Fibroblast of peridontal ligament (primary cell): ENCODE results near the gene MAMLD1.

ENCODE experiments used
- DNase-seq: peaks from one replicate; pipeline ENCODE4 v3.0.0-alpha.2; 2010; ENCODE audit errors: extremely low read depth

The MAMLD1 gene

GRCh38 chrX:150405576-150405975, 42.5 kb downstream of the MAMLD1 start:
- DNase-seq: no peak

DNA sequence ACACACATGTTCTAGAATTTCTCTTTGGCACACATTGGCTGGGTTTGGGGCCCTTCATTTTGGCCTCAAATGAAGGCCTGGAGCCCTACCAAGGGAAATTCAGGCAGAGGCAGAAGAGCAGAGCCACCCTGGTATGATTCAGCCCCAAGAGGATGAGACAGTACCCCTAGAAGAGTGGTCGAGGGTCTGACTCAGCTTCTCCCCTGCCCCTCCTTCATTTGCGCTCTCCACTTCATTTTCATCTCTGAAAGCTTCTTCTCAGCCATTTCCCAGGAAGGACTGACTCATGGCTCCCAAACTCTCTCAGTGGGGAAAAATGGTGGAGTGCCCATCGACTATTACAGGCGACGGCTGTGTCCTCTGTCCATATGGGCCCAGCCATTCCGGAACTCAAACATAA, 43.5 kb downstream of the MAMLD1 start:
- no peak for DNase-seq

- DNase-seq: no peak
Measured at GRCh38 chrX:150408007-150408406, 44.9 kb downstream of the MAMLD1 start.

DNA sequence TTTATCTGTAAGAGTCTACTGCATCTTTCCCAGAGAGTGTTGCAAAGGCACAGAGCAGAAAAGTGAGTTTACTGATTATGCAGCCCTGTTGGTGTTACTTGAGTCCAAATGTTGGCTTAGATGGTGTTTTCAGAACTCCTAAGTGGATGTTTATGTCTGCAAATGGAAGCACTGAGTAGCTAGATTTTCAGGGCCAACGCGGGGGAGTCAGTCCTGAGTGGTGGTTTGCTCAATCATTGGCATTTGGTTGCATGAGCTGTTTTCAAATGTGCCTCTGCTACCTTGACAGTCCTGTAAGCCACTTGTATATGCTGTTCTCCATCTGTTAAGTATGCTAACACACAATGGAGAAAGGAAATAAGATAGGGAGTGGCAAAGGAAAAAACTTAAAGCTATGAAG, 45.4 kb downstream of the MAMLD1 start:
- DNase-seq: peak; percentile 34

DNA sequence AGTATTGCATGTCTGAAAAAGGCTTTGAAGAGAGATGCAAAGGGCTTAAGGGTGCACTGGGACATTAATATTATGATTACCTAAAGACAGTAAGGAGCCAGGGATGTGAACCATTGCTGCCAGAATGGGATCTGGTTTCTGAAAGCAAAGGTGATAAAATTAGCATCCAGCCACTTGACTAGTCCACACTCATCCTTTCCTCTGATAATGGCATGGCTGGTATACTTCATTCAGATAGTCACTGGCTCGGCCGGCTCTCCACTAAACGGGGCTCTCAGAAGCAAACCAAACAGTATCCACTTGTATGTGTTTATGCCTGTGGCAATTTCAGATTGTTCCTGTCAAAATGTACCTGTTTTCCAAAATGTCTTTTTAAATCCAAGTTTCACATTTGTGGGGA, 46.4 kb downstream of the MAMLD1 start:
- no peak for DNase-seq

GRCh38 chrX:150409964-150410363, 46.8 kb downstream of the MAMLD1 start:
- no peak for DNase-seq

DNA sequence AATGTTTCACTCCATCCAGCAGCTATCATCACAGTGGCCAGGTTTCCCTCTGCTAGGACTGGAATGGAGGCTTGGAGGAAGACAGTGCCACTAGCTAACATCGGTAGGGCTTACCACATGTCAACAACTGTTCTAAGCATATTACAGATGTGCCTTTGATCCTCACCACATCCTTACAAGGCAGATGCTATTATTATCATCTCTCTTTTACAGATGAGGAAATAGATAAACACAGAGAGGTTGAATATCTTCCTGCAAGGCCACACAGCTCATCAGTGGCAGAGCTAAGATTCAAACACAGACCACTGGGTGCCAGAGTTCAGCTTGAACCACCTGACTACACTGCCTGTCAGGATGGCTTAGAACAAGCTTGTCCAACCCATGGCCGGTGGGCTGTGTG, 47.4 kb downstream of the MAMLD1 start:
- no peak for DNase-seq

- no peak for DNase-seq
Measured at GRCh38 chrX:150411656-150412055, 48.5 kb downstream of the MAMLD1 start.

DNA sequence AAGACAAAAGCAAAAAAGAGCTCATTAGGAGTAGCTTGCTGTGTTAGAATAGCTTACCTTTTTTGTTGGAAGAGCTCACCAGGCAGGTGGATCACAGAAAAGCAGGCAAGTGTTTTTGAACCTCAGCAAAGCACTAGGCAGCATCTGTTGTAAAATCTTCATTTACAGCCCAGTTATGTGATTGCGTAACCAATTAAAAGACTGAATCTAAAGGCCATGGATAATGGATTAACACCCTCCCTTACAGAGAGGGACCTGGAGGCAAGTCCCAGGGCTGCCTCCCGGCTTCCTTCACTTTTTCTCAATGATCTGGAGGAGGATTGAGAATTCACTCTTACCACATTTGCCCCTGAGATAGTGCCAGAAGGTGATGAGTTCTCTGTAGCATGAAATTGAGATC, 51.1 kb downstream of the MAMLD1 start:
- DNase-seq: no peak

- no peak for DNase-seq
Measured at GRCh38 chrX:150416469-150416868, 53.4 kb downstream of the MAMLD1 start.

DNA sequence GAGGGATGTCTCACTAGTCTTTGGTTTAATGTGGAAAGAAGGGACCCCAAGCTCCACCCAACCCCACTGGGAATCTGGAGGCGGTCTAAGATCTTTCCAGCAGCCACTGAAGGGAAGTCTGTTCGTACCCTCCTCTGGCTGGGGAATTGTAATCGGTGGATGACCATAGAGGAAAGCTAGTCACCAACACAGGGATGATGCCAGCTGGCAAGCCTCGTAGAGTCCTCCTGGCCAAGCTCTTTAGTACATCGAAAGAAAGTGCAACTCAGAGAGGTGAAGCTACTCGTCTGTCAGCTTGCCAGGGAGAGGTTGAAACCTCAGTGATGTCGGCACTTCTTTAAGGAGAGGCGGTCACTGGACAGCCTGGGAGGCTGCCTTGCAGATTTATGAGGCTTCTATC, 58.7 kb downstream of the MAMLD1 start:
- DNase-seq: no peak

DNA sequence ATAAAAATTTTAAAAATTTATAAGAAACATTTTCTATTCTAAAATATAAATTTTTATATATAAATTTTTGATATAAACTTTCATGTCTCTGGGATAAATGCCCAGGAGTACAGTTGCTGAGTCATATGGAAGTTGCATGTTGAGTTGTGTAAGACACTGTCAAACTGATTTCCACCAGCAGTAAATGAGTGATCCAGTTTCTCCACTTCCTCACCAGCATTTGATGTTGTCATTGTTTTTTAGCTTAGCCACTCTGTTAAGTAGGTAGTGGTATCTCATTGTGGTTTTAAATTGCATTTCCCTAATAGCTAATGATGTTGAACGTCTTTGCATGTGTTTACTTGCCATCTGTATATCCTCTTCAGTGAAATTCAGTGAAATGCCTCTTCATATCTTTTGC, 66.5 kb downstream of the MAMLD1 start:
- DNase-seq: peak; percentile 81

- no peak for DNase-seq
Measured at GRCh38 chrX:150436195-150436594, 73.1 kb downstream of the MAMLD1 start.

- peak; percentile 63 for DNase-seq
Measured at GRCh38 chrX:150438165-150438564, 75.0 kb downstream of the MAMLD1 start.

DNA sequence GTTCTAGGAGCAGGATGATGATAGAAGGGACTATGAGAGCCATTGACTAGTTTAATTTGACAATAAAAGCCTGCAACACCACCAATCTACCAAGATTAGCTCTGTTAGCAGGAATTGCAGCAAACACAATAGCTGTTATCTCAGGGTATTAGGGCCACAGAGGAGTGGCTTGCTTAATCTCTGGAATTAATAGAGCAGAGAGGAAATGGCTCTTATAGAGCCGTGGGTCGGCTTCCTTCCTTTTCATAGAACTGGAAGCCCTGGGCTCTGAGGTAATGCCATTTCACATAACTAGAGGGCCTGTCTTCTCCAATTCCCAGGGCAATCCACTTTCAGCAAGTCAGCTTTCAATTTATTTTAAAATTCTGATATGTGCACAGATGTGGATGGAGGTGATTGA, 83.0 kb downstream of the MAMLD1 start:
- no peak for DNase-seq

DNA sequence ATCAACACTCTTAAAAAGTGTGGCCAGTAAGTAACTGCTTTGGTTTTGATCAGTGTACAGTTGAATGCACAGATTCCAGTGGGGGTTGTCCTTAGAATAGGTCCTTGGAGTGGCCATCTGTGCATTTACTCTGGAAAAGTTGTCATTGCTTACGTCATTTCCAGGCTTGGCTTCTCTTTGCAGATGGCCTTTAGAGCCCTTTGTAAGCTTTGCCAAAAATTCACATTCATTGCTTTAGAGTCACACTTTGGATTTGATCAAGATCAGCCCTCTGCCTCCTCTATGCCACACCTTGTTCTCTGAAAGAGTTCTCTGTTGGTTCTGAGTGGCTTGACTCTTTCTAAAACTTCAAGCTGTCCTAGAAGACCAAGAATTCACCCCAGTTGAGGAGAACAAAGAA, 83.9 kb downstream of the MAMLD1 start:
- peak; percentile 2 for DNase-seq

DNA sequence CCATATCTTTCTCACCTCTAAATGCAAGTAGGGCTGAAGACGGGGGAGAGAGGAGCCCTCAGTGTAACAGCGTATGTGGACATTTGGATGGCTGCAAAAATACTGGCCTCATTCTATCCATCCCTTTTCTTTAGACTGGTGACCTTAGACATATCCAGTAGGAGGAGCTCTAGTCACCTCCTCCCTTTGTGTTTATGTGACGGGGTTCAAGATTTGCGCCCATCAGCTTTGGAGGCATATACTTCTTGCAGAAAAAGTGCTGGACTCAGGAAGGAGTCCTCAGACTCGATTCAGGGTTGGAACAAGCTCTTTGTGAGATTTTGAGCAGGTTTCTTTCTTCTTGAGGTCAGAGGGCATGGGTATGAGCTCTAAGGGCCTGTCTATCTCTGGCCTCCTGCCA, 86.2 kb downstream of the MAMLD1 start:
- DNase-seq: no peak

DNA sequence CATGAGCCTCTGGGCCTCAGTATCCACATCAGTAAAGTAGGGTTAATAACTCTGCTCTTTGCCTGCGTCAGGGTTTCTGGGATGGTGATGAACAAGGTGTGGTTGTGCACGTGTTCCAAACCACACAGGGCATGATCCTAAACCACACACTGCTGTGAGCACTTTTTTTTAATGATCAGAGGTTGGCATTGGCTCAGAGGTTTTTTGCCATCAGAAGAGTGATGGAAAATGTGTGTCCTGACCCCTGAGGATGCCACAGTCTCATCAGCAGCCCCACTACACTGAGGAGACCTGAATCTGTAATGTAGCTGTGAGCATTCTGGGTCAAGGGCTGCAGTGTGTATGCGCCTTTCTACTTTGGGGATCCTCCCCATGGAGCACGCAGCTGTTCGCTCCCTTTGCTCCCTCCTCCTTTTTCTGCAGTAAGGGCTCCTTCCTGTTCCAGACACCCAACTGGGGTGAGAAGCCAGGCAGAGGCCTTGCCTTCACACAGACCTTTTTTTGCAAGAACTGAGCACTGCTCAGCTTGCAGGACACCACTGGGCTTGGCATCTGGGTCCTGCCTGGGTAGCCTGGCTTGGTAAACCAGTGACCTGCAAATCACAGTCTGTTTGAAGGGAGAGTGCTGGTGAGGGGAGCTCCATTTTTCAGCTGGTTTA, 87.5 kb downstream of the MAMLD1 start:
- no peak for DNase-seq

DNA sequence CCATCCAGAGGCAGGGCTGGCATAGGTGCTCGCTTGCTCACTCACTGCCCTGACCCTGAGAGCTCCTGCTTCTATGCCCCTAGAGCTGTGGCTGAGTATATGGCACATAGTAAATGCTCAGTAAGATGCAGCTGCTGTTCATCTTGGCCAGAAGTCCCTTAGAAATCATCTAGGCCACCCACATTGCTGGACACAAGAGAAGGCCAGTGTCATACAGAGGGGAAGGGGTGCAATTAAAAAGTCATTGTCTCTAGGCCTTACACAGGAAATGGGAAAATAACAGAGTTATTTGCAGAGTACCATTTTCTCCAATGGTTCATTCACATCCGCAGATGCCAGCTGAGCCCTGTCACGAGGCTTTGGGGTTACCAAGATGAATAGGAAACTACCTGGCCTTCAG, 88.8 kb downstream of the MAMLD1 start:
- DNase-seq: no peak

DNA sequence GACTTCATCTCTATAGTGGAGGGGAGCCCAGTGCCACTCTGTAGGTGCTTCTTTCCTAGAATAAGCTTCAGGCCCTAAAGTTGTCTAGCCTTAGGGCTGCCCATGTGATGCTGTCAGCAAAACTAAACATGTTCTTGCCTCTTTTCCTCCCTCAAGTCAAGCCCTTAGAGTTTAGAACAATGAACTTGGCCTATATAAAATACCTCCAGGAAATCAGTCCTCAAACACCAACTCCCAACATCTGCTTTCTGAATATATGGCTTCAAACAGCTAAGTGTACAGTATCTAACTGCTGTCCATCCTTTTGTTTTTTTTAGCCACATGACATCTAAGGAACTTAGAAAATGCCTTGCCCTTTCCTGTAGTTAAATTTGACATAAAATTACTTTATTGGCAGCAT, 91.0 kb downstream of the MAMLD1 start:
- DNase-seq: no peak

GRCh38 chrX:150454508-150455214, 91.5 kb downstream of the MAMLD1 start:
- no peak for DNase-seq

DNA sequence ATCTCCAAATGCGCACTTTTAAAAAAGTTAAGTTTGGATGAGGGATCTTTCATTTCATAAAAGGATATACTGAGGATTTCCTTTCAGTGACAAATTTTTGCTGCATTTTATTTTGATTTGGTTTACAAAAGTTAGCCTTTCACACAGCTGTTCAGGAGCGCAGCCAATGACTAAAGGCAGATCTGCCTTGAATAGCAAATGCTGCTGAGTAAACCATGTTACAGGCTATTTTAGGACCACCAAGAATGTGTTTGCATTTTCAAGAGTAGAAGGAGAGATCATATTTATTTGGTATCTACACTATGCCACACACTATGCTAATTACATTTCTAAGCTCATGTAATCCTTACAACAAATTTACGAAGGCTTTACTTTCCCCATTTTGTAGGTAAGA, 92.1 kb downstream of the MAMLD1 start:
- DNase-seq: peak; percentile 46

DNA sequence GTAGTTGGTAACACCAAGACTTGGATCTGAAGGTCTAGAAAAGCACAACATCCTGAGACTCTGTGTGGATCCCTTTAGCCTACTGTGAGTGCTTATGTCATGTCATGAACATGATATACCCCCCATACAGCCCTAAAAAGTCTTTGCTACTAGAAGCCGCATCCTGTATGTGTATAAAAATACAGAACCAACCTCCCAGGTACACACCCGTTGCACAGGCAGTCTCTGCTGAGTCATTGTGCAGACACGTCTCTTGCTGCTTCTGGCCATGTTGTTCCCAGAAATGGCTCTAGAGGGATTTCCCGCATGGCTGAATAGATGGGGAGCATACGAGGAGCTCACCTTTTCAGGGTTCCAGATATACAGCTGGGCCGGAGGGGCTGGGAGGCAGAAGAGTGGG, 93.3 kb downstream of the MAMLD1 start:
- no peak for DNase-seq

DNA sequence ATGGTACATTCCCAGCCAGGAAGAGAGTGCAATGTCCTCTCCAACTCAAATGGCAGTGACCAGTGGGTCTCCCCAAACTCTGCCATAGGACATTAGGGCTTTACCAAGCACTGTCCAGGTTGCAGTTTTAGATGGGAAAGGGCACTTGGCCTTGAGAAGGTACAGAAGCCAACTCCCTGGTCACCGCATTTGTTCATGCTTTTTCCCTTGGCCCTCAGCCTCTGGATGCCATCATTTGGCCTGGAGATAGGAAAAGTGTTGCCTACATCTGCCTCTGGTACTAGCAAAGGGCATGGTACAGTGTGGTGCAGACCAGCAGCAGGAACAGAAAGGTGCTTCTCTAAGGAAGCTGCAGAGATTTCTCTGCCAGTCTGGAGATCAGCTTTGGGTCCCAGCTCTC, 93.8 kb downstream of the MAMLD1 start:
- DNase-seq: no peak
